Measurements from ENCODE around the gene TAF6.

Gene TAF6

GRCh38 chr7:100080907-100081534 lies 38.1 kb downstream of the TAF6 start:
- no peaks in the 10 kb centered on the region for H3K27me3 ChIP-seq (ENCODE audit: control insufficient read depth in 1 of 2, insufficient read depth in 2 of 2, low read length in 2 of 2)
- H3K27ac ChIP-seq (ENCODE audit: low read length): peak overlapping the region; percentile 67
- H3K4me1 ChIP-seq (ENCODE audit: control insufficient read depth, insufficient read depth, low read length): peaks cover 27% of the 10 kb centered on the region
- H3K9me3 ChIP-seq (ENCODE audit: control insufficient read depth in 2 of 2, low read length in 2 of 2): no peaks in the 10 kb centered on the region
- H3K9ac ChIP-seq (ENCODE audit: low read length in 2 of 2): peak overlapping the region; percentile 87 to 95
- H3K36me3 ChIP-seq (ENCODE audit: control insufficient read depth in 2 of 2, insufficient read depth in 2 of 2, low read length in 2 of 2): peaks cover 9 to 22% of the 10 kb centered on the region in 2 donors
- peak overlapping the region; percentile 70 to 97 for H3K4me3 ChIP-seq (ENCODE audit: low read length in 2 of 2)

GRCh38 chr7:100079024-100079560 lies 40.1 kb downstream of the TAF6 start:
- Histone ChIP-seq H3K36me3 (ENCODE audit: control insufficient read depth in 2 of 2, insufficient read depth in 2 of 2, low read length in 2 of 2) (peaks cover 26 to 38% of the 10 kb centered on the region in 2 donors), H3K27ac (ENCODE audit: low read length) (no peak overlapping the region), H3K9ac (ENCODE audit: low read length in 2 of 2) (no peak overlapping the region)

GRCh38 chr7:100077205-100077604 lies 42.0 kb downstream of the TAF6 start:
- Histone ChIP-seq H3K36me3 (ENCODE audit: control insufficient read depth in 2 of 2, insufficient read depth in 2 of 2, low read length in 2 of 2) (peaks cover 41 to 56% of the 10 kb centered on the region in 2 donors), H3K9ac (ENCODE audit: low read length in 2 of 2) (no peak overlapping the region)

More at GRCh38 chr7:100079024-100079560, 40.1 kb downstream of the TAF6 start:
- Histone ChIP-seq H3K4me3 (ENCODE audit: low read length in 2 of 2) (peak overlapping the region in 1 of 2 donors; percentile 9), H3K4me1 (ENCODE audit: control insufficient read depth, insufficient read depth, low read length) (peaks cover 27% of the 10 kb centered on the region), H3K9me3 (ENCODE audit: control insufficient read depth in 2 of 2, low read length in 2 of 2) (no peaks in the 10 kb centered on the region), H3K27me3 (ENCODE audit: control insufficient read depth in 1 of 2, insufficient read depth in 2 of 2, low read length in 2 of 2) (no peaks in the 10 kb centered on the region)

DNA sequence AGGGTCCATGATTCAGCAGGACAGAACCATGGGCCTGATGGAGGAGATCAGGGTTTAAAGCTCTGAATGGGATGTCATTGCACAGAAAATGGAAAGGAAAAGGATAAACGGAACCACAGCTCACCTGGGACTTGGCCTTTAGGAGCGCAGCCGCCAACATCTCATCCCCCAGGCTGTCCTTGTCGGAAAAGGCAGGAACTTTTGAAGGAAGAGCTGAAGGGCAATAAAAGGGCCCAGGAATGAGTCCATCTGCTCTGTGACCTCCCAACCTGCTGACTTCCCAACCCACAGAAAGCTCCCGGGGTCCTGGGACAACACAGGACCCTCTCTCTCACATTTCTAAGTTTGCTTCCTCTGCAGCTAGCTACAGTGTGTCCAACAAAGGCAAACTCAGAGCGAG lies 43.7 kb downstream of the TAF6 start:
- H3K27ac ChIP-seq (ENCODE audit: low read length): no peak overlapping the region

More at GRCh38 chr7:100077205-100077604, 42.0 kb downstream of the TAF6 start:
- Histone ChIP-seq H3K27ac (ENCODE audit: low read length) (no peak overlapping the region), H3K9me3 (ENCODE audit: control insufficient read depth in 2 of 2, low read length in 2 of 2) (peaks cover under 1 to 5% of the 10 kb centered on the region in 2 donors), H3K27me3 (ENCODE audit: control insufficient read depth in 1 of 2, insufficient read depth in 2 of 2, low read length in 2 of 2) (no peaks in the 10 kb centered on the region), H3K4me1 (ENCODE audit: control insufficient read depth, insufficient read depth, low read length) (peaks cover 22% of the 10 kb centered on the region), H3K4me3 (ENCODE audit: low read length in 2 of 2) (no peak overlapping the region)

DNA sequence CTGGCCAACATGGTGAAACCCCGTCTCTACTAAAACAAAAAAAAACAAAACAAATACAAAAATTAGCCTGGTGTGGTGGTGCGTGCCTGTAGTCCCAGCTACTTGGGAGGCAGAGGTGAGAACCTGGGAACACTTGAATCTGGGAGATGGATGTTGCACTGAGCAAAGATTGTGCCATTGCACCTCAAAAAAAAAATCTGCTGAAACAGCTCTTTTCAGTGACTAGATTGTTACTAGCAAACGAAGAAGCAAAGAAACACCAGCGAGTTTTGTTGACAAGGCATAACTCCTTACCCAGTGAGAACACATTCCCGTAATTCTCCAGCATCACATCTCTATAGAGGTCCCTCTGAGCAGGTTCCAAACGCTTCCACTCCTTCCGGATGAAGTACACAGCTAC lies 44.3 kb downstream of the TAF6 start:
- H3K27ac ChIP-seq (ENCODE audit: low read length): no peak overlapping the region
- no peak overlapping the region for H3K4me3 ChIP-seq (ENCODE audit: low read length in 2 of 2)
- H3K4me1 ChIP-seq (ENCODE audit: control insufficient read depth, insufficient read depth, low read length): peaks cover 10% of the 10 kb centered on the region
- no peak overlapping the region for H3K9ac ChIP-seq (ENCODE audit: low read length in 2 of 2)
- H3K9me3 ChIP-seq (ENCODE audit: control insufficient read depth in 2 of 2, low read length in 2 of 2): peaks cover 19 to 25% of the 10 kb centered on the region in 2 donors
- no peaks in the 10 kb centered on the region for H3K27me3 ChIP-seq (ENCODE audit: control insufficient read depth in 1 of 2, insufficient read depth in 2 of 2, low read length in 2 of 2)
- peaks cover 65 to 78% of the 10 kb centered on the region in 2 donors for H3K36me3 ChIP-seq (ENCODE audit: control insufficient read depth in 2 of 2, insufficient read depth in 2 of 2, low read length in 2 of 2)

More for the DNA sequence above, 43.7 kb downstream of the TAF6 start:
- peaks cover 16% of the 10 kb centered on the region for H3K4me1 ChIP-seq (ENCODE audit: control insufficient read depth, insufficient read depth, low read length)
- H3K9ac ChIP-seq (ENCODE audit: low read length in 2 of 2): no peak overlapping the region
- H3K36me3 ChIP-seq (ENCODE audit: control insufficient read depth in 2 of 2, insufficient read depth in 2 of 2, low read length in 2 of 2): peaks cover 59 to 74% of the 10 kb centered on the region in 2 donors
- H3K27me3 ChIP-seq (ENCODE audit: control insufficient read depth in 1 of 2, insufficient read depth in 2 of 2, low read length in 2 of 2): no peaks in the 10 kb centered on the region
- no peak overlapping the region for H3K4me3 ChIP-seq (ENCODE audit: low read length in 2 of 2)
- H3K9me3 ChIP-seq (ENCODE audit: control insufficient read depth in 2 of 2, low read length in 2 of 2): peaks cover 19 to 22% of the 10 kb centered on the region in 2 donors

GRCh38 chr7:100072462-100072861 lies 46.7 kb downstream of the TAF6 start:
- Histone ChIP-seq H3K9ac (ENCODE audit: low read length in 2 of 2) (no peak overlapping the region), H3K9me3 (ENCODE audit: control insufficient read depth in 2 of 2, low read length in 2 of 2) (peaks cover 19 to 25% of the 10 kb centered on the region in 2 donors), H3K36me3 (ENCODE audit: control insufficient read depth in 2 of 2, insufficient read depth in 2 of 2, low read length in 2 of 2) (peaks cover 68 to 69% of the 10 kb centered on the region in 2 donors)

DNA sequence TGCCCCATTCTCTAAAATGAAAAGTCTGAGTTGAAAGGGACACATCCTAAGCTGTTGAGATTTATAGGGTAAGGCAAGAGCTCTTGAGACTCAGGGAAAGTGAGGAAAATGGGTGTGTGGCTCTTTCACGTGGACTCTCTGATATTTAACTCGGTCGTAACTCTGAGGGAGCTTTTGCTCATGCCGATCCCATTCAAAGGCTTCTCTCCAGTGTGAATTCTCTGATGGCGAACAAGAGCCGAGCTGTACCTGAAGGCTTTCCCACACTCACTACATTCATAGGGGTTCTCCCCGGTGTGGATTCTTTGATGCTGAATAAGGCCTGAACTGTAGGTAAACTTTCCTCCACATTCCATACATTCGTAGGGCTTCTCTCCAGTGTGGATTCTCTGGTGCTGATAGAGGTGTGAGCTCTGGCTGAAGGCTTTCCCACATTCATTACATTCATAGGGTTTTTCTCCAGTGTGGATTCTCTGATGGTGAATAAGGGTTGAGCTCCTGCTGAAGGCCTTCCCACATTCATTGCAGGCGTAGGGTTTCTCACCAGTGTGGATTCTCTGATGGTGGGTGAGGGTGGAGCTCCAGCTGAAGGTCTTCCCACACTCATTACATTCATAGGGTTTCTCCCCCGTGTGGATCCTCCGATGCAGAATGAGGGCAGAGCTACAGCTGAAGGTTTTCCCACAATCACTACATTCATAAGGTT lies 48.0 kb downstream of the TAF6 start:
- peaks cover under 1% of the 10 kb centered on the region for H3K4me1 ChIP-seq (ENCODE audit: control insufficient read depth, insufficient read depth, low read length)
- H3K27ac ChIP-seq (ENCODE audit: low read length): no peak overlapping the region
- peaks cover 60 to 62% of the 10 kb centered on the region in 2 donors for H3K36me3 ChIP-seq (ENCODE audit: control insufficient read depth in 2 of 2, insufficient read depth in 2 of 2, low read length in 2 of 2)
- no peak overlapping the region for H3K9ac ChIP-seq (ENCODE audit: low read length in 2 of 2)
- H3K4me3 ChIP-seq (ENCODE audit: low read length in 2 of 2): no peak overlapping the region
- H3K27me3 ChIP-seq (ENCODE audit: control insufficient read depth in 1 of 2, insufficient read depth in 2 of 2, low read length in 2 of 2): no peaks in the 10 kb centered on the region
- peaks cover 19 to 25% of the 10 kb centered on the region in 2 donors for H3K9me3 ChIP-seq (ENCODE audit: control insufficient read depth in 2 of 2, low read length in 2 of 2)

More at GRCh38 chr7:100072462-100072861, 46.7 kb downstream of the TAF6 start:
- no peak overlapping the region for H3K4me3 ChIP-seq (ENCODE audit: low read length in 2 of 2)
- H3K4me1 ChIP-seq (ENCODE audit: control insufficient read depth, insufficient read depth, low read length): no peaks in the 10 kb centered on the region
- H3K27me3 ChIP-seq (ENCODE audit: control insufficient read depth in 1 of 2, insufficient read depth in 2 of 2, low read length in 2 of 2): no peaks in the 10 kb centered on the region
- H3K27ac ChIP-seq (ENCODE audit: low read length): no peak overlapping the region

GRCh38 chr7:100069991-100070390 lies 49.2 kb downstream of the TAF6 start:
- H3K9ac ChIP-seq (ENCODE audit: low read length in 2 of 2): no peak overlapping the region
- H3K9me3 ChIP-seq (ENCODE audit: control insufficient read depth in 2 of 2, low read length in 2 of 2): peaks cover 19 to 25% of the 10 kb centered on the region in 2 donors
- H3K36me3 ChIP-seq (ENCODE audit: control insufficient read depth in 2 of 2, insufficient read depth in 2 of 2, low read length in 2 of 2): peaks cover 50 to 53% of the 10 kb centered on the region in 2 donors
- no peaks in the 10 kb centered on the region for H3K27me3 ChIP-seq (ENCODE audit: control insufficient read depth in 1 of 2, insufficient read depth in 2 of 2, low read length in 2 of 2)
- no peak overlapping the region for H3K27ac ChIP-seq (ENCODE audit: low read length)
- peaks cover 9% of the 10 kb centered on the region for H3K4me1 ChIP-seq (ENCODE audit: control insufficient read depth, insufficient read depth, low read length)
- no peak overlapping the region for H3K4me3 ChIP-seq (ENCODE audit: low read length in 2 of 2)

GRCh38 chr7:100066953-100067352 lies 52.2 kb downstream of the TAF6 start:
- Histone ChIP-seq H3K4me3 (ENCODE audit: low read length in 2 of 2) (no peak overlapping the region), H3K27ac (ENCODE audit: low read length) (no peak overlapping the region), H3K9ac (ENCODE audit: low read length in 2 of 2) (no peak overlapping the region)

GRCh38 chr7:100065452-100066186 lies 53.5 kb downstream of the TAF6 start:
- H3K4me1 ChIP-seq (ENCODE audit: control insufficient read depth, insufficient read depth, low read length): peaks cover 9% of the 10 kb centered on the region
- H3K9me3 ChIP-seq (ENCODE audit: control insufficient read depth in 2 of 2, low read length in 2 of 2): peaks cover 2 to 4% of the 10 kb centered on the region in 2 donors
- H3K36me3 ChIP-seq (ENCODE audit: control insufficient read depth in 2 of 2, insufficient read depth in 2 of 2, low read length in 2 of 2): peaks cover 25 to 32% of the 10 kb centered on the region in 2 donors
- no peak overlapping the region for H3K4me3 ChIP-seq (ENCODE audit: low read length in 2 of 2)
- H3K27me3 ChIP-seq (ENCODE audit: control insufficient read depth in 1 of 2, insufficient read depth in 2 of 2, low read length in 2 of 2): no peaks in the 10 kb centered on the region
- peak overlapping the region; percentile 90 for H3K27ac ChIP-seq (ENCODE audit: low read length)
- H3K9ac ChIP-seq (ENCODE audit: low read length in 2 of 2): peak overlapping the region; percentile 36 to 49

More at GRCh38 chr7:100066953-100067352, 52.2 kb downstream of the TAF6 start:
- H3K36me3 ChIP-seq (ENCODE audit: control insufficient read depth in 2 of 2, insufficient read depth in 2 of 2, low read length in 2 of 2): peaks cover 33 to 39% of the 10 kb centered on the region in 2 donors
- H3K4me1 ChIP-seq (ENCODE audit: control insufficient read depth, insufficient read depth, low read length): peaks cover 9% of the 10 kb centered on the region
- H3K9me3 ChIP-seq (ENCODE audit: control insufficient read depth in 2 of 2, low read length in 2 of 2): peaks cover 15 to 18% of the 10 kb centered on the region in 2 donors
- H3K27me3 ChIP-seq (ENCODE audit: control insufficient read depth in 1 of 2, insufficient read depth in 2 of 2, low read length in 2 of 2): no peaks in the 10 kb centered on the region
